Thymus (tissue), 11 donors: Measurements from ENCODE around the gene TGM2. TPM values are rescaled to one million over a fixed set of nuclear protein-coding genes. Genes with fewer than 3 reads are reported as not detected.

Experiments used
- DNase-seq, 9 donors: peaks; one replicate each; pipeline ENCODE4 v3.0.0-alpha.2; 2013; ENCODE audit warnings: low spot score in 9 of 9, low read depth in 6 of 9, missing footprints in 1 of 9
- H3K27ac ChIP-seq, 2 donors: one replicate each; pipeline ENCODE4 v1.5.1; 2013; ENCODE audit warnings: control low read depth in 1 of 2, low read depth in 1 of 2, low read length in 1 of 2, mild to moderate bottlenecking in 1 of 2, moderate library complexity in 1 of 2
- H3K27me3 ChIP-seq, 2 donors: one replicate each; pipeline ENCODE4 v1.5.1; 2013; ENCODE audit warnings: low read length in 1 of 2; ENCODE audit not compliant: control insufficient read depth in 2 of 2, insufficient read depth in 1 of 2
- H3K36me3 ChIP-seq, 2 donors: one replicate each; pipeline ENCODE4 v1.5.1; 2013; ENCODE audit warnings: low read length in 1 of 2, mild to moderate bottlenecking in 1 of 2, moderate library complexity in 1 of 2; ENCODE audit not compliant: control insufficient read depth in 2 of 2, insufficient read depth in 2 of 2
- H3K4me1 ChIP-seq, 2 donors: one replicate each; pipeline ENCODE4 v1.5.1; 2013; ENCODE audit warnings: low read length in 2 of 2; ENCODE audit not compliant: control insufficient read depth in 2 of 2, insufficient read depth in 2 of 2
- H3K4me3 ChIP-seq, 2 donors: one replicate each; pipeline ENCODE4 v1.5.1; 2013; ENCODE audit warnings: low read length in 2 of 2, control low read depth in 1 of 2, mild to moderate bottlenecking in 1 of 2
- H3K9me3 ChIP-seq, 2 donors: one replicate each; pipeline ENCODE4 v1.5.1; 2013; ENCODE audit warnings: low read length in 1 of 2, mild to moderate bottlenecking in 1 of 2; ENCODE audit not compliant: control insufficient read depth in 2 of 2, insufficient read depth in 1 of 2
- WGBS: extraction: QIAGEN DNeasy Blood & Tissue Kit; methylation state at CpG from one replicate; pipeline ENCODE4 v1.1.7; 2013; 5-methylcytosine and 5-hydroxymethylcytosine counted together
- polyA plus RNA-seq: library from polyadenylated mRNA; stranded (reverse); fragments of 200-250 nt; gene quantifications from one replicate; pipeline ENCODE4 v1.2.3, GENCODE V29; 2013
- total RNA-seq: library from RNA; stranded (reverse); fragments of 120-200 nt; gene quantifications from one replicate; pipeline ENCODE4 v1.2.4, GENCODE V29; 2013
- donor health status: healthy.

Gene TGM2
- total and polyA plus RNA-seq, 2 donors: 9.3 to 47.2 TPM

DNA sequence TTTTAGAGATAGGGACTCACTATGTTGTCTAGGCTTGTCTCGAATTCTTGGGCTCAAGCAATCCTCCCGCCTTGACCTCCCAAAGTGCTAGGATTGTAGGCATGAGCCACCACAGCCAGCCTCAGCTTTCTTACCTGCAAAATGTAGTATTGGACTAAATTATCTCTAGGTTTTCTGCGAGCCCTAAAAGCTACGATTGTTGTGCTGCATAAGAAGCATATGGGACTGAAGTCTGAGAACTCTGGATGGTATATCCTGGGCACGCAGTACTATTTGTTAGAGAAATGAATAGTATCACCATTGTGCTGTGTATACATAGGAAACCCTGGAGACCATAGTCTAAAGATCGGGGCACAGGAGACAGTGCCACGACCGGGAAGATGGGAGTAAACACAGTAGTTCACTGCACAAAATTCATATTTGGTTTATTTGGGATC lies 71.4 kb downstream of the TGM2 start:
- Histone ChIP-seq H3K4me1 (peaks cover 0 to 3% of the 10 kb centered on the region in 2 donors), H3K27me3 (no peaks in the 10 kb centered on the region), H3K9me3 (no peaks in the 10 kb centered on the region), H3K4me3 (no peak overlapping the region), H3K36me3 (peaks cover 29 to 31% of the 10 kb centered on the region in 2 donors), H3K27ac (no peak overlapping the region)
- DNase-seq: no peak
- WGBS: 97% methylated on average over 8 of the region's 8 CpGs

DNA sequence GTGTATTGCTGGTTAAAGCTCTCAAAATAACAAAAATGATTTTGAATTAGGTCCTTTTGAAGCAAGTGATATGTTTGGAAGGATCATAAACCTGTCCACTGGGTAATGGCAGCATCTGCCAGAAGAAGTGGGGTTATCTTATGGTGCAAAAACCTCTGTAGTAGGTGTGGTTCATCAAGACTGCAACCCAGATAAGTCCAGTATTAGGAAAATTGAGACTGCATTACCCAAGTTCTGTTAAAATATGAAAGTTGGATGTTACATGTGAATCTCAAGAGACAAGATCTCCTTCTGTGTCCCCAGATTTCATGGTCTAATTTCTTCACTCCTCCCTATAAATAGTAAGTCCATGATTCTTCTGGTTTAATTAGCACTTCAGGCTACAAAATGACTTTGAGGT lies 72.2 kb downstream of the TGM2 start:
- Histone ChIP-seq H3K27ac (no peak overlapping the region), H3K27me3 (no peaks in the 10 kb centered on the region), H3K9me3 (no peaks in the 10 kb centered on the region), H3K36me3 (peaks cover 35 to 38% of the 10 kb centered on the region in 2 donors), H3K4me3 (no peak overlapping the region), H3K4me1 (peaks cover 0 to 3% of the 10 kb centered on the region in 2 donors)
- DNase-seq: no peak

DNA sequence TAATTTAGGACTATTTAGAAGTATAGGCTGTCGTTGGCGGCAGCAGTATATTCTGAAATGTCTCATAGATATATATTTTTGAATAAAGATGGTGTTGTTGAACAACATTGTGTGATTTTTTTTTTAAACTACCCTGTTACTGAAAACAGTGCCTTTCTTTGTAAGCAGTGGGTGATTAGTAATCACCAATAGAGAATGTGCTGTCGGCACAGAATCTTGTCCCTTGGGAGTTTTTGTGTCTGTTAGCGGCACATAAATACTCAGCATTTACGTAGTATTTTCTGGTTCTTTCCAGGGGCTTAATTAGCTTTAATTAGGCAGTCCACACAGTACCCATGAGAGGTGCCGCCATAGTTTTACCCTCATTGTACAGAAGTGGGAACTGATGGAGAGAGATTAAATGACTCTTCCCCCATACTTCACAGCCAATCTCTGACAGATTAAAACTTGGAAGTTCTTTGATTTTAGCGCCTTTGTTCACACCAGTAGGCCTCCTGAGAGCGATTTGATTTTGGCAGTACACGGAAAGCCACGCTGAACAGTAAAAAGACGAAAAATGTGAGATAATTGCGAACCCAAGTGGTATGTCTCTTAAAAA lies 72.7 kb downstream of the TGM2 start:
- WGBS: 97% methylated on average over 12 of the region's 12 CpGs
- no peaks in the 10 kb centered on the region for H3K27me3 ChIP-seq
- peaks cover 40 to 44% of the 10 kb centered on the region in 2 donors for H3K36me3 ChIP-seq
- no peaks in the 10 kb centered on the region for H3K9me3 ChIP-seq
- no peak overlapping the region for H3K27ac ChIP-seq
- H3K4me1 ChIP-seq: peaks cover 0 to 3% of the 10 kb centered on the region in 2 donors
- no peak for DNase-seq
- H3K4me3 ChIP-seq: no peak overlapping the region

- H3K4me3 ChIP-seq: no peak overlapping the region
- WGBS: 84% methylated on average over 6 of the region's 6 CpGs
- H3K27me3 ChIP-seq: no peaks in the 10 kb centered on the region
- H3K27ac ChIP-seq: no peak overlapping the region
- no peak for DNase-seq
- peaks cover 45 to 50% of the 10 kb centered on the region in 2 donors for H3K36me3 ChIP-seq
- H3K4me1 ChIP-seq: peaks cover 0 to 3% of the 10 kb centered on the region in 2 donors
- no peaks in the 10 kb centered on the region for H3K9me3 ChIP-seq
Observed at GRCh38 chr20:38091441-38092216, 73.4 kb downstream of the TGM2 start.

GRCh38 chr20:38090061-38090460 lies 75.0 kb downstream of the TGM2 start:
- H3K4me1 ChIP-seq: peaks cover 0 to 3% of the 10 kb centered on the region in 2 donors

DNA sequence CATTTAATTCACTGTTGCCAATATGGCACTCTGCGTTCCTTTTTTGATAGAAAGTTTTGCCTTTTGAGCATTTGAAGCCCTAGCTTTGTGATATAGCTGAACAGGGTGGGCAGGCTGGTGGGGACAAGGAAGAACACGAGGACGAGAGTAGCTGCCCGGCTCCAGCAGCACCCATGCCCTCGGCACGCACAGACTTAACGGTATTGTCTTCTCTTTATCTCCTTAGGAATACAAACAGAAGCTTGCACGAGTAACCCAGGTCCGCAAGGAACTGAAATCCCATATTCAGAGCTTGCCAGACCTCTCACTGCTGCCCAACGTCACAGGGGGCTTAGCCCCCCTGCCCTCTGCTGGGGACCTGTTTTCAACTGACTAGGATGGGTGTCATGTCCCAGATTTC lies 75.6 kb downstream of the TGM2 start:
- Histone ChIP-seq H3K4me1 (peaks cover 0 to 3% of the 10 kb centered on the region in 2 donors), H3K36me3 (peaks cover 65% of the 10 kb centered on the region in 2 donors)

More at GRCh38 chr20:38090061-38090460, 75.0 kb downstream of the TGM2 start:
- Histone ChIP-seq H3K27me3 (no peaks in the 10 kb centered on the region), H3K4me3 (no peak overlapping the region), H3K36me3 (peaks cover 60 to 62% of the 10 kb centered on the region in 2 donors), H3K9me3 (no peaks in the 10 kb centered on the region), H3K27ac (no peak overlapping the region)
- no peak for DNase-seq
- 97% methylated on average over 7 of the region's 7 CpGs for WGBS

DNA sequence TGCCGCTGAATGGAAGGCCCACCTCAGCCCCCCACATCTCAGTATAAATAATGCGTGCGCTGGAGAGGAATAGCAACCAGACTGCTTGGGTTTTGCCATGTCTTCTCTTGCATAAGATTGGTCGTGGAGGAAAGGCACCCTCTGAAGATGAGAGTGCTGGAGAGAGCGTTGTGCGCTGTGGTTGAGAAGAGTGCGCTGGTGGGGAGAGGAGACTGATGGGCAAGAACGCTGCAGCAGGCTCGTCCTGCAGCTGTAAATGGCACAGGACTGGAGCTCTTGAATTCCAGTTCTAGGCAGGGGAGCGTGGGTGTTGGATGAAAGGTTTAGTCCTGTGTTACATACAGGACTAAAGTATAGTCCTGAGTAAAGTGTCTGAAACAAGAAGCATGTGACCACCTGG lies 80.0 kb downstream of the TGM2 start:
- H3K27me3 ChIP-seq: no peaks in the 10 kb centered on the region
- H3K4me3 ChIP-seq: no peak overlapping the region
- DNase-seq: no peak
- peaks cover 59 to 63% of the 10 kb centered on the region in 2 donors for H3K36me3 ChIP-seq
- H3K27ac ChIP-seq: no peak overlapping the region
- peaks cover 0 to 4% of the 10 kb centered on the region in 2 donors for H3K9me3 ChIP-seq
- no peaks in the 10 kb centered on the region for H3K4me1 ChIP-seq
- WGBS: 93% methylated on average over 10 of the region's 10 CpGs

More for the DNA sequence above, 75.6 kb downstream of the TGM2 start:
- no peaks in the 10 kb centered on the region for H3K9me3 ChIP-seq
- no peak overlapping the region for H3K4me3 ChIP-seq
- no peak for DNase-seq
- H3K27ac ChIP-seq: no peak overlapping the region
- H3K27me3 ChIP-seq: no peaks in the 10 kb centered on the region
- WGBS: 93% methylated on average over 10 of the region's 10 CpGs

DNA sequence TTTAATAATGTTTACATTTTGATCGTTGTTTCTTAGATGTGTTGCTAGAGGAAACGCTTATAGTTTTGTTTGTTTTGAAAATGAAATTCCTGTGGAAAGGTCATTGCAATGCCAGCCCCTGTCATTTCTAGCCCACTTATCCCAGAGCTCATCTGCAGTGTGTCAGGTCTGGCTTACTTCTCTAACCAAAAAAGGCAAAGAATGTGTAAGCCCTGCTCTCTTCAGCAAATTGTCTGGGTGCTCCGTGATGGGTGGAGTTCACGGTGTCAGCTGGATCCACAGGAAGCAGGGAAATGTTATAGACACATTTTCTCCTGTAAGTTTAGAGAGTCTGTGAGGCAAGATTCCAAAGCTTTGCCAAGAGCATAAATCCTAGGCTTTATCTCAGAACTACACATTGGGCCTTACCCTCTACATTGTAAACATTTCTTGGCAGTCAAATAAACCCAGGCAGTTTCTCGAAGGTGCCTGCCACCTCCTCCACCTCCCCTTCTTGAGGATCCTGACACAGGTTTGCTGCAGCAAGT lies 80.6 kb downstream of the TGM2 start:
- WGBS: 93% methylated on average over 5 of the region's 5 CpGs
- Histone ChIP-seq H3K9me3 (peaks cover 0 to 4% of the 10 kb centered on the region in 2 donors), H3K4me1 (no peaks in the 10 kb centered on the region), H3K27me3 (no peaks in the 10 kb centered on the region), H3K27ac (no peak overlapping the region), H3K36me3 (peaks cover 53 to 61% of the 10 kb centered on the region in 2 donors), H3K4me3 (no peak overlapping the region)
- DNase-seq: no peak
